RWPE1 (cell line): Measurements from ENCODE around the gene NDUFS2.
"Not testable (repeated sequence)": the region's sequence is repeated elsewhere in the genome, so short reads cannot be mapped to it uniquely, and the experiment has no call there.

Experiments
- CTCF ChIA-PET: fragments of 350-600 bp; sonication (Branson Sonifier 250); formaldehyde crosslinking; extraction: SDS; loops from one replicate; lab custom pipeline; 2021; lab: Yijun Ruan, JAX
- POLR2A ChIA-PET: fragments of 400-600 bp; formaldehyde crosslinking; extraction: SDS; loops from one replicate; lab custom pipeline; 2020; ENCODE audit warnings: antibody characterized with exemption; ENCODE audit not compliant: low non-redundant PET; lab: Yijun Ruan, JAX
- DNase-seq: peaks from one replicate; pipeline ENCODE4 v3.0.0; 2012; ENCODE audit warnings: low spot score
- H3K27ac ChIP-seq: fragments of 450-650 bp; 2 replicates; pipeline ENCODE4 v1.5.1; 2017
- TF ChIP-seq, protein P1 (sequence below): fragments of 450-650 bp; conservative IDR thresholded peaks from 2 replicates; pipeline ENCODE4 v1.5.1; 2017; ENCODE audit warnings: low read depth, mild to moderate bottlenecking

The NDUFS2 gene

DNA sequence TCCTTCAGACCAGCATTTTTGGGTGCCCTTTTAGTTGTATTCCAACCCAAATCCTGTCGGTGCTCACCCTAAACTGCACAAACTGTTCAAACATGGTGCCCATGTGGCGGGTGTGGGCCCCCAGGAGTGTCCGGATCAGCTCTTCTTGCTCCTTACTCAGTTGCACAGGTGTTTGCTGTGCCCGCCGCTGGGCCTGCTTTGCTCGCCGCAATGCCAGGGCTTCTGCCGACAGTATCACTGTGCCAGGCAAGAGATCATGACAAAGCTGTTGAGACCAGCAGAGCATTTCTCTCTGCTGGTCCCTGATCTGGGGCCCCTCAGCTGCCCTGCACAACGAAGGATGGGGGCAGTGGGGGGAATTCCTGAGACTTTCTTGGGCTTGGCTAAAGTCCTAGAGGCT lies 30.9 kb downstream of the NDUFS2 start:
- ChIA-PET POLR2A (no interaction called here), CTCF (no interaction called here)
- TF ChIP-seq, protein P1, sequence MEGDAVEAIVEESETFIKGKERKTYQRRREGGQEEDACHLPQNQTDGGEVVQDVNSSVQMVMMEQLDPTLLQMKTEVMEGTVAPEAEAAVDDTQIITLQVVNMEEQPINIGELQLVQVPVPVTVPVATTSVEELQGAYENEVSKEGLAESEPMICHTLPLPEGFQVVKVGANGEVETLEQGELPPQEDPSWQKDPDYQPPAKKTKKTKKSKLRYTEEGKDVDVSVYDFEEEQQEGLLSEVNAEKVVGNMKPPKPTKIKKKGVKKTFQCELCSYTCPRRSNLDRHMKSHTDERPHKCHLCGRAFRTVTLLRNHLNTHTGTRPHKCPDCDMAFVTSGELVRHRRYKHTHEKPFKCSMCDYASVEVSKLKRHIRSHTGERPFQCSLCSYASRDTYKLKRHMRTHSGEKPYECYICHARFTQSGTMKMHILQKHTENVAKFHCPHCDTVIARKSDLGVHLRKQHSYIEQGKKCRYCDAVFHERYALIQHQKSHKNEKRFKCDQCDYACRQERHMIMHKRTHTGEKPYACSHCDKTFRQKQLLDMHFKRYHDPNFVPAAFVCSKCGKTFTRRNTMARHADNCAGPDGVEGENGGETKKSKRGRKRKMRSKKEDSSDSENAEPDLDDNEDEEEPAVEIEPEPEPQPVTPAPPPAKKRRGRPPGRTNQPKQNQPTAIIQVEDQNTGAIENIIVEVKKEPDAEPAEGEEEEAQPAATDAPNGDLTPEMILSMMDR = no peak
- no peak for DNase-seq
- no peak overlapping the region for H3K27ac ChIP-seq

DNA sequence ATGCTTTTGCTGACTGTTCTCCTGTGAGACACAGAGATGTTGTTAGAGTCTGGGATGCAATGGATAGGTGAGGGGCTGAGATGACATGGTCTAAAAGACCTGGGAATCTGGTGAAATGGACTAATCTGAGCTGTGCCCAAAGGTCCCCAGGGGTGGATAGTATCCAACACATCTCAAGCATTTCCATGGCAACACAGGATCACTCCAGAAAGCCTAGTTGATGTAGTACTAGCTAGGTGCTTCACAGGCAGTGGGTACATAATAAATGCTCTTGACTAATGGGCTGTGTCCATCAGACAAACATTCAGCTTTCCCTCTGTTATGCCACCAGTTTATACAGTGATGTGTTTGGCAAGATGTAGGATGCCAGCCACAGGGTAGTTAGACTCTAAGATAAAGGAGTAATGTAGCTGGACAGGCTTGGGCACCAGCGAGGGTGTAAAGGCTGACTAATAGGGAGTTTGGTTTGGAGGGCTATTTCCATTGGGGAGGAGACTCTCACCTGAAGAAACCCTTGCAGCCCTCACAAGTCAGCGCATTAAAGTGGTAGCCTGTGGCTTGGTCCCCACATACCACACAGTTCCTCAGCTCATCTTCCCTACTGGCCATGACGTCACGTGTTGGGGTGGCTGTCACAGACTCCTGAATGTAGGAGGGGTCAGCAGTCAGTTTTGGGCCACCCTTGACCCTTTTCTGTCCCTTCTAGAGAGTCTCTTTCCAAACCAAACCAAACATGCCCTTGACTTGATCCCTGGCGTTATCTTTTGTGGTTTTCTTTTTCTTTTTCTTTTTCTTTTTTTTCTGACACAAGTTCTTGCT lies 34.0 kb downstream of the NDUFS2 start:
- POLR2A ChIA-PET = no interaction called here
- DNase-seq = no peak

DNA sequence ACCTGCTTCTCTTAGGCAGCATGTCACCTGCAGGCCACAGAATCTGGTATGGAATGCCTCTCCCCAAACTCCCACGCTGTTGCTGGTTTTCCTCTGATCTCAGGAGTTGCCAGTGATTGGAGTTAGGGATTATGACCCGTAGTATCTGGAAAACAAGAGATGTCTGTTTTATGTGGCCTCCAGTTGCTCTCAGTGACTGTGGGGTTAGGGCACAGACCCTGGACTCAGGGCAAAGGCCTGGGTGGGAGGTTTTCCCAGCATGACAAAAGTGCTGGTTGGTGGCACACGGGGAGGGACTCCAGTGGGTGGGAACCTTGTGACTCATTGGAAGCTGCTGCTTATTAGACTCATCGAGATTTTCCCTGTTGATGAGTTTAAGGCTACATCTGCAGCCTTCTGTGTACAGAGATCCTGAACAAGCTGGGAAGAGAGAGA lies 35.9 kb downstream of the NDUFS2 start, which contains the start of gene NR1I3:
TSS of gene NR1I3 (minus strand) at position 165 of the 435 bp plus-strand sequence. CDS start 1,638 bp downstream, outside the sequence.
- TF ChIP-seq, protein P1 = no peak
- CTCF ChIA-PET = no interaction called here
- no peak for DNase-seq
- H3K27ac ChIP-seq = no peak within 1 kb of the TSS
- POLR2A ChIA-PET = no interaction called here

More for the DNA sequence above, 34.0 kb downstream of the NDUFS2 start:
- H3K27ac ChIP-seq = no peak overlapping the region
- CTCF ChIA-PET = interaction anchor here (0.5 to 1.4 kb wide), 6 partner anchors 8 to 146 kb away, joined by 3 to 7 read pairs (median 4); partner anchors contain the start of gene TOMM40L
- TF ChIP-seq, protein P1 = no peak

DNA sequence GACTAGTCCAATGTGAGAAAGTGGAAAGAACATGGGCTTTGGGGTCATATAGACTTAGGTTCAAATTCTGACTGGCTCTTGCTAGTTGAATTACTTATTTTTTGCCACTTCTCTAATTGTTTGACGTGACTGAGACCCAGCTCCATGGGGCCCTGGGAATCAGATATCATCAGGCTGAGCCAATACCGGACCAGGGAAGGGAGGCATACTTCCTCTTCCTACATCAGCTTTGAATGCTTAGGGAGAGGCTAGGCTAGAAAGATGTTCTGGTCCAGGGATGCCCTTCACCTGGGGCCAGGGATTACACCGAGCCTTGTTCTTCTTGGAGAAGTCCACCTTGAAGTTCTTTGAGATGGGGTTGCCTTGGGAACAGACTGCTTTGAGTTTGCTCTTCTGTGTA lies 39.5 kb downstream of the NDUFS2 start:
- ChIA-PET CTCF (interaction anchor here (0.6 to 1.6 kb wide), 2 partner anchors 18 to 50 kb away, joined by 3 read pairs; no protein-coding TSS in a partner anchor), POLR2A (no interaction called here)
- TF ChIP-seq, protein P1 = no peak
- no peak overlapping the region for H3K27ac ChIP-seq
- DNase-seq = no peak

DNA sequence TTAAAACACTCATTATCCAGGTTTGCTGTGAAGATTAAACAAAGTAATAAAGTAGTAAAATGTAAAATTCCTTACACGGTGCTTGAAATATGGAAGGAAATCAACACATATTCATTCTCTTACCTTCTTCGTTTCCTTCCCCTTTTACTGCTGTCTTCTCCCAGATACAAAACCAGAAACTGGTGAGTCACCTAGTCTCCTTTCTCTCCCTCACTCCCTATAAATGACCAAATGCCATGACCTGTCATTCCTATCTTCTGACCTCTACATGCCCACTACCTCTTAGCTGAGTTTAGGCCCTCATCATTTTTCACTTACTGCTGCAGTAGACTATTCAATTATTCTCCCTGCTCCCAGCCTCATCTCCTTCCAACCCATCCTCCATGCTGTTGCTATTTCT lies 40.1 kb downstream of the NDUFS2 start:
- TF ChIP-seq, protein P1 = no peak
- POLR2A ChIA-PET = no interaction called here
- no peak for DNase-seq
- H3K27ac ChIP-seq = no peak overlapping the region
- CTCF ChIA-PET = interaction anchor here (0.6 to 0.8 kb wide), 2 partner anchors 17 to 27 kb away, joined by 3 read pairs; no protein-coding TSS in a partner anchor

DNA sequence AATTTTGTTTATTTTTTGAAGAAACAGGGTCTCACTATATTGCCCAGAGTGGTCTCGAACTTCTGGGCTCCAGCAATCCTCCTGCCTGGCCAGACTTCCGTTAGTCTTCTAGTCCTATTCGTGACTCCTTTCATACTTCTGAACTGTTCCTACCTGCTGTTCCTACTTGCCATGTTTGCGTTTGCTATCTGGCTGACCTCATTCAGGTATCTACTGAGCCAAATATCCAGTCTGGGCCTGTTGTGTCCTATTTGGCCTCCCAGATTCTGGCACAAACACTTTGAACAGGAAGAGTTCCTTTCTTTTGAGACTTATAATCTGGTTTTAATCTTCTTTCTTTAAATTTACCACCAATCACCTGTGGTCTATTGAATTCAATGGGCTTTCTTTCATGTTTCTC lies 42.7 kb downstream of the NDUFS2 start:
- TF ChIP-seq, protein P1 = no peak
- POLR2A ChIA-PET = no interaction called here
- CTCF ChIA-PET = no interaction called here
- peak; percentile 42 for DNase-seq
- peak overlapping the region; percentile 65 for H3K27ac ChIP-seq

DNA sequence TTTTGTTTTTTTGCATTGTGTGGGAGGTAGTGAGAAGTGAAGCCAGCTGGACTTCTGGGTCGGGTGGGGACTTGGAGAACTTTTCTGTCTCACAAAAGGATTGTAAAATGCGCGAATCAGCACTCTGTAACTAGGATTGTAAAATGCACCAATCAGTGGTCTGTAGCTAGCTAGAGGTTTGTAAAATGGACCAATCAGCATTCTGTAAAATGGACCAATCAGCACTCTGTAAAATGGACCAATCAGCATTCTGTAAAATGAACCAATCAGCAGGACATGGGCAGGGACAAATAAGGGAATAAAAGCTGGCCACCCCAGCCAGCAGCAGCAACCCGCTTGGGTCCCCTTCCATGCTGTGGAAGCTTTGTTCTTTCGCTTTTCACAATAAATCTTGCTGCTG lies 47.9 kb downstream of the NDUFS2 start:
- H3K27ac ChIP-seq, POLR2A ChIA-PET, DNase-seq: not testable (repeated sequence)
- CTCF ChIA-PET = interaction anchor here (0.6 kb wide), 1 partner anchor 13 kb away, joined by 7 read pairs; no protein-coding TSS in a partner anchor
